ENCODE results near the gene CORO1A.
"Not testable (repeated sequence)": the region's sequence is repeated elsewhere in the genome, so short reads cannot be mapped to it uniquely, and the experiment has no call there.

CORO1A gene

GRCh38 chr16:30199608-30200343 lies 16.4 kb downstream of the CORO1A start:
- not testable (repeated sequence) for DNase-seq (ENCODE audit: low read depth in 3 of 3, low spot score in 1 of 3)

GRCh38 chr16:30205541-30206236 lies 22.3 kb downstream of the CORO1A start:
- not testable (repeated sequence) for DNase-seq (ENCODE audit: low read depth in 3 of 3, low spot score in 1 of 3)

GRCh38 chr16:30206252-30206651 lies 22.9 kb downstream of the CORO1A start:
- not testable (repeated sequence) for DNase-seq (ENCODE audit: low read depth in 3 of 3, low spot score in 1 of 3)

- DNase-seq (ENCODE audit: low read depth in 3 of 3, low spot score in 1 of 3), result not testable (repeated sequence)
These were observed 23.8 kb downstream of the CORO1A start for GRCh38 chr16:30207063-30207704.

GRCh38 chr16:30209032-30209431 lies 25.6 kb downstream of the CORO1A start:
- DNase-seq (ENCODE audit: low read depth in 3 of 3, low spot score in 1 of 3), result peak in 1 of 3 donors; percentile 10

- DNase-seq (ENCODE audit: low read depth in 3 of 3, low spot score in 1 of 3), result not testable (repeated sequence)
These were observed 28.0 kb downstream of the CORO1A start for GRCh38 chr16:30211414-30211813.

GRCh38 chr16:30217082-30217481 lies 33.7 kb downstream of the CORO1A start:
- not testable (repeated sequence) for DNase-seq (ENCODE audit: low read depth in 3 of 3, low spot score in 1 of 3)
